Measurements from ENCODE around the gene SMOC1.

The SMOC1 gene

GRCh38 chr14:69860221-69860620 lies 19.0 kb upstream of the SMOC1 start:
- DNase-seq (ENCODE audit: low read depth): no peak
- TF ChIP-seq CTCF (IDR thresholded peaks at IDR 0.05; ENCODE audit: low read depth, low read length, missing control alignments): no peak
- no peak overlapping the region for H3K4me3 ChIP-seq (ENCODE audit: low read depth, low read length)

GRCh38 chr14:69861025-69861569 lies 18.1 kb upstream of the SMOC1 start:
- no peak overlapping the region for H3K4me3 ChIP-seq (ENCODE audit: low read depth, low read length)
- no peak for DNase-seq (ENCODE audit: low read depth)

GRCh38 chr14:69863083-69863482 lies 16.1 kb upstream of the SMOC1 start:
- H3K4me3 ChIP-seq (ENCODE audit: low read depth, low read length): no peak overlapping the region
- TF ChIP-seq CTCF (IDR thresholded peaks at IDR 0.05; ENCODE audit: low read depth, low read length, missing control alignments): no peak
- no peak for DNase-seq (ENCODE audit: low read depth)

More at GRCh38 chr14:69861025-69861569, 18.1 kb upstream of the SMOC1 start:
- no peak for TF ChIP-seq CTCF (IDR thresholded peaks at IDR 0.05; ENCODE audit: low read depth, low read length, missing control alignments)

- TF ChIP-seq CTCF (IDR thresholded peaks at IDR 0.05; ENCODE audit: low read depth, low read length, missing control alignments): no peak
- DNase-seq (ENCODE audit: low read depth): no peak
- no peak overlapping the region for H3K4me3 ChIP-seq (ENCODE audit: low read depth, low read length)
These were observed 13.4 kb upstream of the SMOC1 start for GRCh38 chr14:69865701-69866365.

- DNase-seq (ENCODE audit: low read depth): no peak
- TF ChIP-seq CTCF (IDR thresholded peaks at IDR 0.05; ENCODE audit: low read depth, low read length, missing control alignments): no peak
These were observed 10.8 kb upstream of the SMOC1 start for GRCh38 chr14:69868363-69868963.

GRCh38 chr14:69870613-69871012 lies 8.6 kb upstream of the SMOC1 start:
- TF ChIP-seq CTCF (IDR thresholded peaks at IDR 0.05; ENCODE audit: low read depth, low read length, missing control alignments): no peak
- no peak for DNase-seq (ENCODE audit: low read depth)
- H3K4me3 ChIP-seq (ENCODE audit: low read depth, low read length): no peak overlapping the region

More at GRCh38 chr14:69868363-69868963, 10.8 kb upstream of the SMOC1 start:
- no peak overlapping the region for H3K4me3 ChIP-seq (ENCODE audit: low read depth, low read length)

All from GM12864 (cell line).